ENCODE measurements around the gene CTDP1.

Gene CTDP1

GRCh38 chr18:79786304-79786703 is 106.7 kb downstream of the CTDP1 start:
- no peak for DNase-seq

- no peak for DNase-seq
Observed at GRCh38 chr18:79786786-79787526, 107.4 kb downstream of the CTDP1 start.

GRCh38 chr18:79787527-79787864 is 107.9 kb downstream of the CTDP1 start:
- no peak for DNase-seq

- no peak for DNase-seq
Observed at GRCh38 chr18:79787865-79788733, 108.5 kb downstream of the CTDP1 start.

- no peak for DNase-seq
Observed at GRCh38 chr18:79788734-79789085, 109.1 kb downstream of the CTDP1 start.

GRCh38 chr18:79789091-79789891 is 109.7 kb downstream of the CTDP1 start:
- DNase-seq: no peak

- DNase-seq: no peak
Observed at GRCh38 chr18:79789901-79790890, 110.6 kb downstream of the CTDP1 start.

- no peak for DNase-seq
Observed at GRCh38 chr18:79790996-79791972, 111.7 kb downstream of the CTDP1 start.

GRCh38 chr18:79792096-79792987 is 112.7 kb downstream of the CTDP1 start:
- DNase-seq: no peak

GRCh38 chr18:79792988-79793355 is 113.4 kb downstream of the CTDP1 start:
- DNase-seq: no peak

- no peak for DNase-seq
Observed at GRCh38 chr18:79794846-79795245, 115.2 kb downstream of the CTDP1 start.

- DNase-seq: no peak
Observed at GRCh38 chr18:79795446-79795845, 115.8 kb downstream of the CTDP1 start.

GRCh38 chr18:79796016-79796415 is 116.4 kb downstream of the CTDP1 start:
- no peak for DNase-seq

GRCh38 chr18:79796531-79797405 is 117.2 kb downstream of the CTDP1 start:
- DNase-seq: no peak

GRCh38 chr18:79797518-79798345 is 118.1 kb downstream of the CTDP1 start, which contains the start of gene KCNG2:
Gene KCNG2 (plus strand): TSS chr18:79797938. CDS start chr18:79863668, 65,730 bp downstream.
- DNase-seq: no peak

- no peak for DNase-seq
Observed at GRCh38 chr18:79798346-79798998, 118.9 kb downstream of the CTDP1 start.

GRCh38 chr18:79798999-79799370 is 119.4 kb downstream of the CTDP1 start:
- no peak for DNase-seq
